Measurements from ENCODE around the gene PTCD2.
"Not testable (repeated sequence)": the region's sequence is repeated elsewhere in the genome, so short reads cannot be mapped to it uniquely, and the experiment has no call there.

The PTCD2 gene

DNA sequence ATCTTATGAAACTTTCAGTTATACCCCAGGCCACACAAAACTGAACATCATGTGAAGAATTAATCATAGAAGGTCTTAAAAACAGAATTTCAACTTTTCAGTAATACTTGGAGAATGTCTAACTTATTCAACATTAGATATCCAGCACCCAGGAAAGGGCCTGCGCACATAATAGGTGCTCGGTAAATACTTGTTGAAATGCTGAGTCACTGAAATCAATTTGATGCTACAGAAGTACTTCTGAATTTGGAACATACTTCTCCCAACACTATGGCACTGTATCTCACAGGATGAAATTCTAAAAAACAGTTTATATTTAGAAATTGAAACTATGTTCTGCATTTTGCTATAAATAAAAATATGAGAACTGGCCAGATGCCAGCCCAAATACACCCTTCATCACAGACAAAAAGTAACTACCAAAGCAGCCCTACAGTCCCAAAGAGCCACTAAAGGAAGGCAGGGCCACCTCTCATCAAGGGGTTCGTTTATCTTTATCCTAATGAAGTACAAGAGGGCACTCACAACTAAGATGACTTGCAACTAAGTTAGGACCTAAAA is 26.6 kb upstream of the PTCD2 start:
- H3K79me2 ChIP-seq = peaks cover 11% of the 10 kb centered on the region
- H2AFZ ChIP-seq = no peak overlapping the region
- H3K27ac ChIP-seq = no peak overlapping the region
- no peak for TF ChIP-seq CTCF (IDR thresholded peaks at IDR 0.05)
- H3K4me1 ChIP-seq = no peaks in the 10 kb centered on the region
- H3K36me3 ChIP-seq (ENCODE audit: control insufficient read depth, insufficient read depth, low read length) = no peaks in the 10 kb centered on the region
- H3K4me3 ChIP-seq (ENCODE audit: low read depth, low read length) = no peak overlapping the region
- no peak overlapping the region for H3K9ac ChIP-seq
- H3K4me2 ChIP-seq (ENCODE audit: low read length) = no peak overlapping the region
- H3K9me3 ChIP-seq (ENCODE audit: control insufficient read depth, low read length) = no peaks in the 10 kb centered on the region
- H3K27me3 ChIP-seq (ENCODE audit: control insufficient read depth, insufficient read depth, low read length) = no peaks in the 10 kb centered on the region

GRCh38 chr5:72294473-72294872 is 25.7 kb upstream of the PTCD2 start:
- Histone ChIP-seq H3K36me3 (ENCODE audit: control insufficient read depth, insufficient read depth, low read length) (no peaks in the 10 kb centered on the region), H3K79me2 (peaks cover 15% of the 10 kb centered on the region), H3K4me1 (no peaks in the 10 kb centered on the region), H3K4me3 (ENCODE audit: low read depth, low read length) (no peak overlapping the region), H2AFZ (no peak overlapping the region), H3K9ac (no peak overlapping the region), H3K4me2 (ENCODE audit: low read length) (no peak overlapping the region), H3K27me3 (ENCODE audit: control insufficient read depth, insufficient read depth, low read length) (no peaks in the 10 kb centered on the region), H3K27ac (no peak overlapping the region), H3K9me3 (ENCODE audit: control insufficient read depth, low read length) (no peaks in the 10 kb centered on the region)
- no peak for TF ChIP-seq CTCF (IDR thresholded peaks at IDR 0.05)

DNA sequence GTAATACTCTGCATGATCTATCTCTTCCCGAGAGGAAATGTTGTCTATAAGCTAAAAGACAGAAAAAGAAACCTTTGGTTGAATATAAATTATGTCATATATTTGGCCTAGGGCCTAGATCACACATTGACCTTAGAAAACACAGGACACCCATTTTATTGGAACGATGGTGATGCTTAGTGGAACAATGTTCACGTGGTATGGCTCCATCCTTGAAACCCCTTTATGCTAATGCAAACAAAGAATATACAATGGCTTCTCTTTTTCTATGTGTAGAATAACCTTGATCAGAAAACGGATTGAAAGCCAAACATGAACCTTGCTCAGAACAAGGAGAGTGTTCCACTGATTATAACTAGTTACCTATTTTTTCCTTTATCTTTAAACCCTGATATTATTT is 24.6 kb upstream of the PTCD2 start:
- Histone ChIP-seq H3K4me2 (ENCODE audit: low read length) (no peak overlapping the region), H3K27ac (no peak overlapping the region), H2AFZ (no peak overlapping the region), H3K36me3 (ENCODE audit: control insufficient read depth, insufficient read depth, low read length) (no peaks in the 10 kb centered on the region), H3K79me2 (peaks cover 26% of the 10 kb centered on the region), H3K9me3 (ENCODE audit: control insufficient read depth, low read length) (no peaks in the 10 kb centered on the region), H3K9ac (no peak overlapping the region), H3K4me3 (ENCODE audit: low read depth, low read length) (no peak overlapping the region), H3K27me3 (ENCODE audit: control insufficient read depth, insufficient read depth, low read length) (no peaks in the 10 kb centered on the region), H3K4me1 (no peaks in the 10 kb centered on the region)
- no peak for TF ChIP-seq CTCF (IDR thresholded peaks at IDR 0.05)

GRCh38 chr5:72296256-72296655 is 23.9 kb upstream of the PTCD2 start:
- H2AFZ ChIP-seq = no peak overlapping the region
- H3K27ac ChIP-seq = no peak overlapping the region
- H3K4me3 ChIP-seq (ENCODE audit: low read depth, low read length) = no peak overlapping the region
- H3K27me3 ChIP-seq (ENCODE audit: control insufficient read depth, insufficient read depth, low read length) = no peaks in the 10 kb centered on the region
- TF ChIP-seq CTCF (IDR thresholded peaks at IDR 0.05) = no peak
- no peaks in the 10 kb centered on the region for H3K36me3 ChIP-seq (ENCODE audit: control insufficient read depth, insufficient read depth, low read length)
- no peaks in the 10 kb centered on the region for H3K4me1 ChIP-seq
- H3K9me3 ChIP-seq (ENCODE audit: control insufficient read depth, low read length) = no peaks in the 10 kb centered on the region
- H3K4me2 ChIP-seq (ENCODE audit: low read length) = no peak overlapping the region
- no peak overlapping the region for H3K9ac ChIP-seq
- peaks cover 27% of the 10 kb centered on the region for H3K79me2 ChIP-seq

- not testable (repeated sequence) for H3K4me2 ChIP-seq (ENCODE audit: low read length); H3K9ac ChIP-seq; H3K9me3 ChIP-seq (ENCODE audit: control insufficient read depth, low read length); H3K27me3 ChIP-seq (ENCODE audit: control insufficient read depth, insufficient read depth, low read length); H2AFZ ChIP-seq; H3K4me1 ChIP-seq; H3K27ac ChIP-seq; H3K4me3 ChIP-seq (ENCODE audit: low read depth, low read length); H3K36me3 ChIP-seq (ENCODE audit: control insufficient read depth, insufficient read depth, low read length)
- peaks cover 43% of the 10 kb centered on the region for H3K79me2 ChIP-seq
Observed at GRCh38 chr5:72298136-72298535, 22.0 kb upstream of the PTCD2 start.
